HepG2 (cell line): ENCODE measurements around the gene OSGEPL1. TPM values are rescaled to one million over a fixed set of nuclear protein-coding genes. Genes with fewer than 3 reads are reported as not detected.
A peak's percentile ranks its signal among the peaks of the same experiment; 100 is the strongest.

Experiments used
- BORCS8-MEF2B ChIP-seq: sonication (generic); formaldehyde crosslinking; IDR thresholded peaks from 2 replicates; pipeline ENCODE4 v1.8.0; 2022; ENCODE audit warnings: mild to moderate bottlenecking, missing genetic modification reagents
- FOXA1 ChIP-seq, 2 experiments: fragments of 450-650 bp in 1 of 2; sonication (generic) in 1 of 2; formaldehyde crosslinking in 1 of 2; IDR thresholded peaks; 2 replicates each; pipeline versions ENCODE4 v1.4.0 to v1.6.1; 2016 to 2020; ENCODE audit warnings: missing genetic modification reagents in 1 of 2
- GATAD1 ChIP-seq: IDR thresholded peaks from 2 replicates; pipeline ENCODE4 v1.6.1; 2016; ENCODE audit warnings: missing genetic modification reagents, missing compliant biosample characterization
- GRHL1 ChIP-seq: sonication (generic); formaldehyde crosslinking; conservative IDR thresholded peaks from 2 replicates; pipeline ENCODE4 v1.8.0; 2022; ENCODE audit warnings: missing genetic modification reagents
- GTF2F1 ChIP-seq: fragments of 150-350 bp; IDR thresholded peaks from 2 replicates; pipeline ENCODE4 v1.6.1; 2014; ENCODE audit warnings: low read length
- HNRNPLL ChIP-seq: fragments of 200-400 bp; formaldehyde crosslinking; IDR thresholded peaks from 2 replicates; pipeline ENCODE4 v1.6.1; 2017; ENCODE audit warnings: mild to moderate bottlenecking, low read depth, low read length; ENCODE audit not compliant: poor library complexity, severe bottlenecking
- HOMEZ ChIP-seq: IDR thresholded peaks from 2 replicates; pipeline ENCODE4 v1.6.1; 2016; ENCODE audit warnings: low read depth
- NBN ChIP-seq: fragments of 450-650 bp; conservative IDR thresholded peaks from 2 replicates; pipeline ENCODE4 v1.6.1; 2017
- NRL ChIP-seq: sonication (generic); formaldehyde crosslinking; IDR thresholded peaks from 2 replicates; pipeline ENCODE4 v1.5.0; 2020; ENCODE audit warnings: missing genetic modification reagents, mild to moderate bottlenecking, moderate library complexity, borderline replicate concordance
- PHF5A ChIP-seq: IDR thresholded peaks from one replicate; pipeline ENCODE4 v1.6.1; 2018; ENCODE audit warnings: low read depth, missing genetic modification reagents; ENCODE audit not compliant: unreplicated experiment
- PRPF4 ChIP-seq: fragments of 200-400 bp; formaldehyde crosslinking; IDR thresholded peaks from 2 replicates; pipeline ENCODE4 v1.6.1; 2016; ENCODE audit warnings: low read length, low read depth; ENCODE audit not compliant: poor library complexity, severe bottlenecking
- RORA ChIP-seq: sonication (generic); formaldehyde crosslinking; IDR thresholded peaks from 2 replicates; pipeline ENCODE4 v1.5.0; 2020; ENCODE audit warnings: mild to moderate bottlenecking, missing genetic modification reagents, moderate library complexity
- SOX13 ChIP-seq, 3 experiments: fragments of 450-650 bp in 1 of 3; sonication (generic) in 1 of 3; formaldehyde crosslinking in 1 of 3; IDR thresholded peaks in 2 of 3; conservative IDR thresholded peaks in 1 of 3; 2 replicates each; pipeline versions ENCODE4 v1.5.0 to v1.6.1; 2016 to 2020; ENCODE audit warnings: antibody characterized with exemption in 1 of 3, mild to moderate bottlenecking in 1 of 3, missing compliant biosample characterization in 1 of 3, missing genetic modification reagents in 1 of 3, moderate library complexity in 1 of 3
- ZNF367 ChIP-seq: sonication (generic); formaldehyde crosslinking; IDR thresholded peaks from 2 replicates; pipeline ENCODE4 v1.4.0; 2020; ENCODE audit warnings: missing genetic modification reagents, borderline replicate concordance
- ZNF44 ChIP-seq: sonication (generic); formaldehyde crosslinking; IDR thresholded peaks from 2 replicates; pipeline ENCODE4 v1.5.1; 2020; ENCODE audit warnings: mild to moderate bottlenecking, missing genetic modification reagents
- ZNF660 ChIP-seq: sonication (generic); formaldehyde crosslinking; IDR thresholded peaks from 2 replicates; pipeline ENCODE4 v1.5.1; 2020; ENCODE audit warnings: mild to moderate bottlenecking, low read depth, missing genetic modification reagents, borderline replicate concordance
- ZNF709 ChIP-seq: sonication (generic); formaldehyde crosslinking; IDR thresholded peaks from 2 replicates; pipeline ENCODE4 v1.5.0; 2020; ENCODE audit warnings: mild to moderate bottlenecking, missing genetic modification reagents
- ZNF740 ChIP-seq: sonication (generic); formaldehyde crosslinking; IDR thresholded peaks from 2 replicates; pipeline ENCODE4 v1.4.0; 2020; ENCODE audit warnings: missing genetic modification reagents
- ZNF768 ChIP-seq: sonication (generic); formaldehyde crosslinking; IDR thresholded peaks from 2 replicates; pipeline ENCODE4 v1.4.0; 2020; ENCODE audit warnings: missing genetic modification reagents
- polyA plus RNA-seq, 8 experiments: library from polyadenylated mRNA; depleted of rRNA in 3 of 8; stranded (reverse) in 7 of 8; unstranded in 1 of 8; fragments of >200 nt; fragmentation: Illumina TruSeq in 4 of 8; extraction: Trizol in 4 of 8; gene quantifications; 2 replicates each; pipeline versions ENCODE4 v1.2.1 to v1.2.3, GENCODE V29; 2011 to 2016; ENCODE audit warnings: low read depth in 4 of 8, missing spikeins in 1 of 8, mixed read lengths in 1 of 8; ENCODE audit not compliant: insufficient read depth in 1 of 8
- total RNA-seq, 5 experiments: library from RNA; depleted of rRNA; stranded (reverse); fragments of >200 nt; fragmentation: Illumina TruSeq; extraction: Trizol; gene quantifications; 2 replicates each; pipeline ENCODE4 v1.2.3, GENCODE V29; 2016; ENCODE audit warnings: low read depth in 1 of 5
- TF ChIP-seq, protein P1 (sequence below): sonication (generic); formaldehyde crosslinking; conservative IDR thresholded peaks from 2 replicates; pipeline ENCODE4 v1.4.0; 2020; ENCODE audit warnings: missing genetic modification reagents
- TF ChIP-seq, protein P2 (sequence below): sonication (generic); formaldehyde crosslinking; IDR thresholded peaks from 2 replicates; pipeline ENCODE4 v1.8.0; 2022; ENCODE audit warnings: mild to moderate bottlenecking, missing genetic modification reagents; ENCODE audit not compliant: insufficient replicate concordance

The OSGEPL1 gene
- total and polyA plus RNA-seq, 2 of the 13 experiments (the other 11 are each of a cell fraction or from before 2014, with no cell fraction given), result 10.2 to 10.8 TPM

DNA sequence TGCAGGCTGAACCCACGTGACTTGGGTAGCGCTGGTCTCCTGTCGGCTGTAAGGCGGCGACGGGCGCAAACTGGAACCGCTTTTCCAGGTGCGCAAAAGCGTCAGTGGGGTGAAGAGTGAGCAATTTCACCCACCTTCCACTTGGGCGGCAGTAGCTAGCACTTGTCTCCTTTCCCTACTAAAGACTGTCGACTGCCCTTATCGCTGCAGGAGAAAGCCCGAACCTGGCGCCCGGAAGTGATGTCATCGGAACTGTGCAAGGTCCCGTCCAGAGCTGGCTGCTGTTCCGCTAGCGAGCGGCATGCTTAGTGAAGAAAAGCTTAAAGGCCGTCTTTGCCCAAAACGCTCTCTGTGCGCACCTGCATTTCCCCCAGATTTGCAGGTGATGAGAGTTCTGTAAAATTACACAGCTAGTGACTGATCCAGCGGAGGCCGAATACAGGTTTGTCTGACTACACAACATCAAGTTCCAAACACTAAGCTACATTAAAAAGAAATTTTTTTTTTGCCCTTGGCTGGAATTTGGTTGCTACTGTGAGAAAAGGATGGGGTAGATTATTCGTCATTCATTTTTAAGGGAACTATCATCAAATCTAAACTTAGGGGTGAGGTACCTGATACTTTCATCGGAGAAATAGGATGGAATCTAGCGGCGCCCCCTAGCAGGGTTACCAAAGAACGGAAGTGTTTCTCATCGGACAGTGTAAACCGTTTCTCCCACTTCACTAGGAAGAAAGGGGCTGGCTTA, at the start of gene OSGEPL1 (continued):
- TF ChIP-seq PRPF4, result no peak
- TF ChIP-seq HOMEZ (CRISPR knock-in tag), result peak; percentile 91; the same call in 1 of the 2 replicates
- TF ChIP-seq SOX13 (IDR thresholded peaks at IDR 0.05), result peak; percentile 42; the same call in 1 of the 2 replicates
- TF ChIP-seq SOX13 (CRISPR knock-in tag; conservative IDR thresholded peaks at IDR 0.05 in 1 of 2, IDR thresholded peaks at IDR 0.05 in 1 of 2), result peak in 1 of 2 experiments; percentile 42; a peak in 2 of 4 replicates
- no peak for TF ChIP-seq PHF5A (CRISPR knock-in tag)
- TF ChIP-seq GATAD1 (CRISPR knock-in tag), result peak; percentile 95
- TF ChIP-seq BORCS8-MEF2B, result peak; percentile 97
- no peak for TF ChIP-seq GRHL1 (CRISPR knock-in tag)
- no peak for TF ChIP-seq ZNF740
- no peak for TF ChIP-seq FOXA1 (IDR thresholded peaks at IDR 0.05)
- TF ChIP-seq FOXA1 (CRISPR knock-in tag; IDR thresholded peaks at IDR 0.05), result 0 out of 2 replicates have a peak, but pooled peaks have one; percentile 35
- no peak for TF ChIP-seq ZNF367 (CRISPR knock-in tag)
- no peak for TF ChIP-seq ZNF44 (CRISPR knock-in tag)
- no peak for TF ChIP-seq NBN
- TF ChIP-seq, protein P1, sequence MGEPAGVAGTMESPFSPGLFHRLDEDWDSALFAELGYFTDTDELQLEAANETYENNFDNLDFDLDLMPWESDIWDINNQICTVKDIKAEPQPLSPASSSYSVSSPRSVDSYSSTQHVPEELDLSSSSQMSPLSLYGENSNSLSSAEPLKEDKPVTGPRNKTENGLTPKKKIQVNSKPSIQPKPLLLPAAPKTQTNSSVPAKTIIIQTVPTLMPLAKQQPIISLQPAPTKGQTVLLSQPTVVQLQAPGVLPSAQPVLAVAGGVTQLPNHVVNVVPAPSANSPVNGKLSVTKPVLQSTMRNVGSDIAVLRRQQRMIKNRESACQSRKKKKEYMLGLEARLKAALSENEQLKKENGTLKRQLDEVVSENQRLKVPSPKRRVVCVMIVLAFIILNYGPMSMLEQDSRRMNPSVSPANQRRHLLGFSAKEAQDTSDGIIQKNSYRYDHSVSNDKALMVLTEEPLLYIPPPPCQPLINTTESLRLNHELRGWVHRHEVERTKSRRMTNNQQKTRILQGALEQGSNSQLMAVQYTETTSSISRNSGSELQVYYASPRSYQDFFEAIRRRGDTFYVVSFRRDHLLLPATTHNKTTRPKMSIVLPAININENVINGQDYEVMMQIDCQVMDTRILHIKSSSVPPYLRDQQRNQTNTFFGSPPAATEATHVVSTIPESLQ (CRISPR knock-in tag), result no peak; the same call in 1 of the 2 replicates
- peak; percentile 91 for TF ChIP-seq HNRNPLL
- TF ChIP-seq GTF2F1, result no peak
- TF ChIP-seq ZNF768 (CRISPR knock-in tag), result peak; percentile 69
- TF ChIP-seq ZNF660 (CRISPR knock-in tag), result no peak
- no peak; the same call in 1 of the 2 replicates for TF ChIP-seq ZNF709
- TF ChIP-seq, protein P2, sequence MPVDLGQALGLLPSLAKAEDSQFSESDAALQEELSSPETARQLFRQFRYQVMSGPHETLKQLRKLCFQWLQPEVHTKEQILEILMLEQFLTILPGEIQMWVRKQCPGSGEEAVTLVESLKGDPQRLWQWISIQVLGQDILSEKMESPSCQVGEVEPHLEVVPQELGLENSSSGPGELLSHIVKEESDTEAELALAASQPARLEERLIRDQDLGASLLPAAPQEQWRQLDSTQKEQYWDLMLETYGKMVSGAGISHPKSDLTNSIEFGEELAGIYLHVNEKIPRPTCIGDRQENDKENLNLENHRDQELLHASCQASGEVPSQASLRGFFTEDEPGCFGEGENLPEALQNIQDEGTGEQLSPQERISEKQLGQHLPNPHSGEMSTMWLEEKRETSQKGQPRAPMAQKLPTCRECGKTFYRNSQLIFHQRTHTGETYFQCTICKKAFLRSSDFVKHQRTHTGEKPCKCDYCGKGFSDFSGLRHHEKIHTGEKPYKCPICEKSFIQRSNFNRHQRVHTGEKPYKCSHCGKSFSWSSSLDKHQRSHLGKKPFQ (CRISPR knock-in tag), result no peak
- peak; percentile 88; the same call in 1 of the 2 replicates for TF ChIP-seq NRL
- TF ChIP-seq RORA (CRISPR knock-in tag), result no peak
